Thyroid gland (tissue), 4 donors: Measurements from ENCODE around the gene BCAS3. TPM values are rescaled to one million over a fixed set of nuclear protein-coding genes. Genes with fewer than 3 reads are reported as not detected.

Source experiments
- DNase-seq, 2 donors: peaks; one replicate each; pipeline ENCODE4 v3.0.0-alpha.2; 2019
- H3K27ac ChIP-seq, 3 donors: fragments of 200-600 bp; sonication (generic); 1 replicate in 2 of 3; 2 replicates in 1 of 3; pipeline ENCODE4 v1.5.1; 2016 to 2019; ENCODE audit warnings: mild to moderate bottlenecking in 1 of 3, moderate library complexity in 1 of 3
- H3K27me3 ChIP-seq: fragments of 200-600 bp; sonication (generic); one replicate; pipeline ENCODE4 v1.5.1; 2019
- H3K36me3 ChIP-seq, 2 donors: fragments of 200-600 bp; sonication (generic); one replicate each; pipeline ENCODE4 v1.5.1; 2016 to 2019
- H3K4me1 ChIP-seq, 2 donors: fragments of 200-600 bp; sonication (generic); one replicate each; pipeline ENCODE4 v1.5.1; 2017 to 2019
- H3K4me3 ChIP-seq, 3 donors: fragments of 200-600 bp; sonication (generic); replicated peaks in 1 of 3; 1 replicate in 2 of 3; 2 replicates in 1 of 3; pipeline ENCODE4 v1.5.1; 2016; ENCODE audit warnings: mild to moderate bottlenecking in 1 of 3
- H3K9me3 ChIP-seq: fragments of 200-600 bp; sonication (generic); one replicate; pipeline ENCODE4 v1.5.1; 2017
- POLR2A ChIP-seq, 2 donors: fragments of 450-650 bp; IDR thresholded peaks; one replicate each; pipeline ENCODE4 v1.6.1; 2017; ENCODE audit warnings: antibody characterized with exemption in 2 of 2, mild to moderate bottlenecking in 2 of 2, moderate library complexity in 1 of 2
- WGBS, 2 donors: methylation state at CpG; one replicate each; pipeline ENCODE4 v1.1.5; 2017; 5-methylcytosine and 5-hydroxymethylcytosine counted together
- intact Hi-C: fragments of 100-400 bp; cut with DNase I; formaldehyde crosslinking; loops from one replicate; pipeline ENCODE4 v1.15.1; 2023
- total RNA-seq, 4 donors: library from RNA; depleted of rRNA; stranded (reverse); fragments of >200 nt; gene quantifications; one replicate each; pipeline ENCODE4 v1.2.3, GENCODE V29; 2016
- TF ChIP-seq, protein P1 (sequence below), 6 experiments: fragments of 200-600 bp in 3 of 6; fragments of 450-650 bp in 3 of 6; sonication (generic) in 3 of 6; IDR thresholded peaks; one replicate each; pipeline ENCODE4 v1.5.1; 2016 to 2019; ENCODE audit warnings: antibody characterized with exemption in 6 of 6, mild to moderate bottlenecking in 2 of 6, inconsistent platforms in 1 of 6, moderate library complexity in 1 of 6

Gene BCAS3
- total RNA-seq, 4 donors from 2014 or later = 41.8 to 78.7 (median 51.6) TPM

DNA sequence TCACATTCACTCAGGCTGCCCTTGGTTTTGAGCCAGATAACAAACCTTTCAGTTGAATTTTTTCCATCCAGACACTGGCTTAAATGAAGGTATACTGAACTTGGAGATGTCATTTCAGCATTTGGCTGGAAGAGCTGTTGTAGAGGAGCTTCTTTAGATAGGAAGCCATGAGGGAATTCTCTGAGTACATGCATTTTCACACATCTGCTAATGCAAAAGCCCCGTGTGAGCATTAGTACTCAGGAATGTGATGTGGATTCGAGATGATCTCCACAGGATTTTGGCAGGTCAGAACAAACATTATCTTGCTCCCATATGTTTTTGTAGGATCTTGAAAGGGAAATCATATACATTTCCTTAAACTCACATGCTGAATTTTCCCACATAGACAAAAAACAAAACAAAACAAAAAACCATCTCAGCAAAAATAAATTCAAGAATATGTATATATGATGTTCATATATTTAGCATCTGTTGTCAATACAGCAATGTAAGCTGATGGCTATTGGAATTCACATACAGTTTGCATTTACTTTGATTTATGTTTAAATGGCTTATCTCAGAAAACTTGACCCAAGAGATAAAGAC lies 444.8 kb downstream of the BCAS3 start:
- no peaks in the 10 kb centered on the region for H3K9me3 ChIP-seq
- DNase-seq = no peak
- peaks cover 7 to 10% of the 10 kb centered on the region in 2 donors for H3K4me1 ChIP-seq
- intact Hi-C loops = no loop called here
- WGBS, 2 donors = 56 to 62% methylated on average over 2 of the region's 2 CpGs
- TF ChIP-seq POLR2A (IDR thresholded peaks at IDR 0.05) = no peak
- TF ChIP-seq, protein P1, sequence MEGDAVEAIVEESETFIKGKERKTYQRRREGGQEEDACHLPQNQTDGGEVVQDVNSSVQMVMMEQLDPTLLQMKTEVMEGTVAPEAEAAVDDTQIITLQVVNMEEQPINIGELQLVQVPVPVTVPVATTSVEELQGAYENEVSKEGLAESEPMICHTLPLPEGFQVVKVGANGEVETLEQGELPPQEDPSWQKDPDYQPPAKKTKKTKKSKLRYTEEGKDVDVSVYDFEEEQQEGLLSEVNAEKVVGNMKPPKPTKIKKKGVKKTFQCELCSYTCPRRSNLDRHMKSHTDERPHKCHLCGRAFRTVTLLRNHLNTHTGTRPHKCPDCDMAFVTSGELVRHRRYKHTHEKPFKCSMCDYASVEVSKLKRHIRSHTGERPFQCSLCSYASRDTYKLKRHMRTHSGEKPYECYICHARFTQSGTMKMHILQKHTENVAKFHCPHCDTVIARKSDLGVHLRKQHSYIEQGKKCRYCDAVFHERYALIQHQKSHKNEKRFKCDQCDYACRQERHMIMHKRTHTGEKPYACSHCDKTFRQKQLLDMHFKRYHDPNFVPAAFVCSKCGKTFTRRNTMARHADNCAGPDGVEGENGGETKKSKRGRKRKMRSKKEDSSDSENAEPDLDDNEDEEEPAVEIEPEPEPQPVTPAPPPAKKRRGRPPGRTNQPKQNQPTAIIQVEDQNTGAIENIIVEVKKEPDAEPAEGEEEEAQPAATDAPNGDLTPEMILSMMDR (IDR thresholded peaks at IDR 0.05) = no peak
- H3K27me3 ChIP-seq = no peaks in the 10 kb centered on the region
- H3K27ac ChIP-seq = no peak overlapping the region
- no peaks in the 10 kb centered on the region for H3K36me3 ChIP-seq
- H3K4me3 ChIP-seq = no peak overlapping the region

DNA sequence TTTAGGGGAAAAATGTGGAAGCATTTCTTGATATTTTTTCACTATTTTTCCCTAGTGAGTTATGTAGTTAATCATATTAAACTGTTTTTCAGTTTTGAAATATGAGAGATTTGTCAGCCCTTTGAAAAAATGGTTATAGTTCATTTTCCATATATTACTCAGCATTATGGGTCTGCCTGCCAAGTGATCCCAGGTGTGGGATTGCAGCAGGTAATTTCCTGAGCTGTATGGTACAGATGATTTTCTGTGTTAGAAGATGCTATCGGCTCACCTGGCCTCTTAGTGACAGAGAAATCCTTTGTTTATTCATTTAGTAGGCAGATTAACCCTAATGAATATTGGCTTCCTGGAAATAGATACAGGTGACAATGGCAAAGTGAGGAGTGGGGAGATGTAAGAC lies 446.9 kb downstream of the BCAS3 start:
- no peaks in the 10 kb centered on the region for H3K9me3 ChIP-seq
- TF ChIP-seq, protein P1 (IDR thresholded peaks at IDR 0.05) = no peak
- no peak for TF ChIP-seq POLR2A (IDR thresholded peaks at IDR 0.05)
- 94 to 100% methylated on average over 1 of the region's 1 CpG for WGBS, 2 donors
- H3K27ac ChIP-seq = no peak overlapping the region
- intact Hi-C loops = no loop called here
- no peaks in the 10 kb centered on the region for H3K27me3 ChIP-seq
- peaks cover 10 to 18% of the 10 kb centered on the region in 2 donors for H3K4me1 ChIP-seq
- no peak overlapping the region for H3K4me3 ChIP-seq
- no peak for DNase-seq
- H3K36me3 ChIP-seq = no peaks in the 10 kb centered on the region

DNA sequence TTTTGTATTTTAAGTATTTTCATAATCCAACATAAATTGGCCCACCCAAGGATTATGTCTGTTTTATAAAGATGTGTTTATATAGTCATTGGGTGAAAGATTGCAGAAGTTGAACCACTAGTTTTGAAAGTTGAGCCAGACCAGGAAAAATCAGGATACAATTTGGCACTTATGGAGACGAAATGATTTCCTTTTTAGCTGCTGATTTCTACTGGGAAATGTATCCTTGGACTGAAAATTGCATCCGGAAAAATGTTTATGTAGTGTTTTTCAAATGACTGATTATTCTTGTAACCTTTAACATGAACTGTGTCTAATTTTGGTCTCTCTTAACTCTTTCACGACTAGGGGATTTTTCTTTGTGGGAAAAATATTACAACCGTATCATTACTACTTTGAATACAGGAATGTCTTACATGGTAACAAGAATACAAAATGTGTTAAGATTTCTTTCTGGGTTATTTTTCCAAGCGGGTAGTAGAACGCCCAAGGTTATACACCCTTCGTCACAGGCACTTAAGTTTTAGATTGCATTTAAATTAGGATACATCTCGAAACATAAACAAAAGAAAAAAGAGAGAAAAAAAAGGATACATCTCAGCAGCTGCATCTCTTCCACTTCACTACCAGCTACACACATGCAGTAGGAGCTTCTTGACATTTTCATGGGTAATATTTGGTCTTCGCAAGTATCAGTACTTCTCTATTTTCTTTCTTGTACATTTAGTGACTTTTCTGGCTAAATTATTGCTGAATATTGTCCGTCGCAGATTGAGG lies 449.0 kb downstream of the BCAS3 start:
- Histone ChIP-seq H3K27me3 (no peaks in the 10 kb centered on the region), H3K27ac (peak overlapping the region in 1 of 3 donors; percentile 3), H3K4me3 (no peak overlapping the region), H3K36me3 (no peaks in the 10 kb centered on the region), H3K4me1 (peaks cover 10 to 21% of the 10 kb centered on the region in 2 donors), H3K9me3 (no peaks in the 10 kb centered on the region)
- TF ChIP-seq POLR2A (IDR thresholded peaks at IDR 0.05) = no peak
- TF ChIP-seq, protein P1 (IDR thresholded peaks at IDR 0.05) = no peak
- WGBS, 2 donors = 53 to 54% methylated on average over 11 of the region's 11 CpGs
- DNase-seq = no peak
- intact Hi-C loops = no loop called here

DNA sequence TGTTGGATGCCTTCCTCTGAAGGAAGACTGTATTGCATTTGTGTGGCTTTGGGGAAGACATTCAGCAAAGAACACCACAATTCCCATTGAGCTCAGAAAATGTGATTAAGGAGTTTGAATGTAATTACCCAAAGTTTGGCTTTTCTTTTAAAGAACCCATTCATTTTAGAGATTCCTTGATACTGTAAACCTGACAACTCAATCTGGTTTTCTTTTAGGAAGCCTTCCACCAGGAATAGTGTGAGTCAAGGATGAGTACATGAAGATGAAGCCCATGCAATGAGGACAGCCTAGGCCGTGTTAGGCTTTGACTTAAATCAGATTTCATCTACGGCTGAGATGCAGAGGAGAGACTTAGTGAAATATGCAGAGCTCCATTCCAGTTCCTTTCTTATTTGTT lies 450.3 kb downstream of the BCAS3 start:
- H3K9me3 ChIP-seq = no peaks in the 10 kb centered on the region
- H3K27ac ChIP-seq = peak overlapping the region in 1 of 3 donors; percentile 21
- 90 to 93% methylated on average over 2 of the region's 2 CpGs for WGBS, 2 donors
- intact Hi-C loops = no loop called here
- no peak for TF ChIP-seq POLR2A (IDR thresholded peaks at IDR 0.05)
- TF ChIP-seq, protein P1 (IDR thresholded peaks at IDR 0.05) = no peak
- peaks cover 15 to 27% of the 10 kb centered on the region in 2 donors for H3K4me1 ChIP-seq
- no peaks in the 10 kb centered on the region for H3K27me3 ChIP-seq
- DNase-seq = no peak
- H3K36me3 ChIP-seq = no peaks in the 10 kb centered on the region
- no peak overlapping the region for H3K4me3 ChIP-seq

DNA sequence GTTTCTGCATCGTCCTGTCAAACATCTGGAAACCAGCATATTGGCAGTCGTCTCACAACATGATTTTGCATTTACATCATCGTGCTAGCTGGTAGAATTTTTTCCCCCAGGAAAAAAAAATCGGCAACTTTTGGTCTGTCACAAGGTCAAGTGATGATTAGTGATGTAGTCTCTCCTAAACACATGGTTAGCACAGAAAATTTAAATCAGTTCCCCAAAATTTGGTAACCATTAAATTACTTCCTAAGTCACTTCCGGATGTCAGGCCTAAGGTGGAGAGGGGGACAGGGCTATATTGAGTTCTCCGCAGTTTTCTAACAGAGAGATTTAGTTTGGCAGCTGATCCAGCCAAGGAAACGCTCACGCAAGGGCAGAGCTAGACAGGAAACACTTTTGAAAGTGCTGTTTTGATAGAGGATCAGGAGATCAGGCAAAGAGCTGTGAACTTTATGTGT lies 451.0 kb downstream of the BCAS3 start:
- H3K9me3 ChIP-seq = no peaks in the 10 kb centered on the region
- no peak for DNase-seq
- 52 to 68% methylated on average over 8 of the region's 8 CpGs for WGBS, 2 donors
- intact Hi-C loops = no loop called here
- TF ChIP-seq POLR2A (IDR thresholded peaks at IDR 0.05) = no peak
- TF ChIP-seq, protein P1 (IDR thresholded peaks at IDR 0.05) = no peak
- peaks cover 15 to 27% of the 10 kb centered on the region in 2 donors for H3K4me1 ChIP-seq
- peak overlapping the region in 2 of 3 donors; percentile 21 to 29 for H3K27ac ChIP-seq
- H3K4me3 ChIP-seq = no peak overlapping the region
- no peaks in the 10 kb centered on the region for H3K36me3 ChIP-seq
- no peaks in the 10 kb centered on the region for H3K27me3 ChIP-seq
